Muscle of arm (tissue), 12 donors: Measurements from ENCODE around the gene CFL1. TPM values are rescaled to one million over a fixed set of nuclear protein-coding genes. Genes with fewer than 3 reads are reported as not detected.
"Not testable (repeated sequence)": the region's sequence is repeated elsewhere in the genome, so short reads cannot be mapped to it uniquely, and the experiment has no call there.

Experiments used
- DNase-seq: peaks from one replicate; pipeline ENCODE4 v3.0.0-alpha.2; 2013
- polyA plus RNA-seq, 12 donors: library from polyadenylated mRNA; unstranded; fragments of 120-200 nt; gene quantifications; one replicate each; pipeline ENCODE4 v1.2.1, GENCODE V29; 2013; ENCODE audit not compliant: insufficient read length in 12 of 12

CFL1 gene
- polyA plus RNA-seq, 12 donors = 525 to 708 (median 574) TPM; not detected in 1

DNA sequence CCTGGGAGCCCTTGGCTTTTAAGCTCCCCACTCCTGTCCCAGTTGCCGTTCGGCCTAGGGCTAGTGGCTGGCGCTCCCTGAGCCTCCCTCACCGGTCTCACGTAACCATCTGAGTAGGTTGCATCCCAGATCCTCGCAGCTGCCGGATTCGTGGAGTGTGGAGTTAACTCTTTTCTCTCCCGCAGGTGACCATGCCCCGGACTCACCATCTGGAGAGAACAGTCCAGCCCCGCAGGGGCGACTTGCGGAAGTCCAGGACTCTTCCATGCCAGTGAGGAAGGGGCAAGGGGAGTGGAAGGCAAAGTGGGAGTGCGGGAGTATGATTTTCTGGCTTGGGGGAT, 3.2 kb upstream of the CFL1 start:
- DNase-seq = no peak

DNA sequence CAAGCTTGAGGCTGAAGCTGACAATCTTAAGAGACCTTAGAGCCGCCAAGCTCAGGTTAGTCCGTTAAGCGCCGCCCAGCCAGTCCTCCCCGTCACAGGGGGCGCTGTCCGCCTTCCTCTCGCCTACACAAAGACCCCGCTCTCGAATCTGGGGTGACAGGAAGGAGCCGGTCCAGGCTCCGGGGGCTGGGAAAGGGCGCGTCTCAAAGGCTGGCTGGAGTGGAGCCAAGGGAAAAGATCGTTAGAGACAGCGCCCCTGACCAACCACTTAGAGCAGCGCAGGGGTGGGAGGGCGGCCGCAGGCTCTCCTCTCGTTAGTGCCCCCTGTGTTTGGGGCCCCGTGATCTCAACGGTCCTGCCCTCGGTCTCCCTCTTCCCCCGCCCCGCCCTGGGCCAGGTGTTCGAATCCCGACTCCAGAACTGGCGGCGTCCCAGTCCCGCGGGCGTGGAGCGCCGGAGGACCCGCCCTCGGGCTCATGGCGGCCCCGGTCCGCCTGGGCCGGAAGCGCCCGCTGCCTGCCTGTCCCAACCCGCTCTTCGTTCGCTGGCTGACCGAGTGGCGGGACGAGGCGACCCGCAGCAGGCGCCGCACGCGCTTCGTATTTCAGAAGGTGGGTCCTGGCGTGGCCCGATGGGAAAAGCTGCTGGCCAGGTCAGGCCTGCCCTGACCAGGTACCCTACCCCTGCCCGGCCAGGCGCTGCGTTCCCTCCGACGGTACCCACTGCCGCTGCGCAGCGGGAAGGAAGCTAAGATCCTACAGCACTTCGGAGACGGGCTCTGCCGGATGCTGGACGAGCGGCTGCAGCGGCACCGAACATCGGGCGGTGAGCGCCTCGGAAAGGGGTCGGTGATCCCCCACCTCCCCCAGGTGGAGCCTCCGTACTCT, 2.5 kb upstream of the CFL1 start, which contains the start of gene MUS81:
MUS81 (plus strand) TSS at position 156 of the 887 bp plus-strand sequence; CDS start at position 477, 321 bp downstream.
- peak; percentile 94 for DNase-seq

DNA sequence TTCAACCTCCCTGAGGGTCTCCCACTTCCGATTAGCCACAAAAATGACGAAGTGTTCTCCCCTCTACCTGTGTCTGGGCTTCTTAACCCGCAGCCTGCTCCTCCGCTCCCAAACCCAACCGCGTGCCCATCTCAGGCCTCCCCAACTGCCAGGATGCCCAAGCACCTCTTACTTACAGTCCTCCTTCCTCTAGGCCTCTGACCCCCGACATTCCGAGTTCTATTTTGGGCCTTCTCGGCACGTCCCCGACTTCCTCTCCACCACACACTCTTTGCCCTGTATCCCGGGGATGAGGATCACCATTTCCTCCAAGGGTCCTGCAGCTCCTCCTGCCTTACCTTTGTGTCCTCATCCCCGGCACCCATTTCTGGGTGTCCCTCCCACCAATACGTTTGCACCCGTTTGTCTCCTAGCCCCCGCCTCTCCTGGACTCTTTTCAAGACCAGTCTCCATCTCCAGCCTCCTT, 1.9 kb upstream of the CFL1 start:
- DNase-seq = no peak

DNA sequence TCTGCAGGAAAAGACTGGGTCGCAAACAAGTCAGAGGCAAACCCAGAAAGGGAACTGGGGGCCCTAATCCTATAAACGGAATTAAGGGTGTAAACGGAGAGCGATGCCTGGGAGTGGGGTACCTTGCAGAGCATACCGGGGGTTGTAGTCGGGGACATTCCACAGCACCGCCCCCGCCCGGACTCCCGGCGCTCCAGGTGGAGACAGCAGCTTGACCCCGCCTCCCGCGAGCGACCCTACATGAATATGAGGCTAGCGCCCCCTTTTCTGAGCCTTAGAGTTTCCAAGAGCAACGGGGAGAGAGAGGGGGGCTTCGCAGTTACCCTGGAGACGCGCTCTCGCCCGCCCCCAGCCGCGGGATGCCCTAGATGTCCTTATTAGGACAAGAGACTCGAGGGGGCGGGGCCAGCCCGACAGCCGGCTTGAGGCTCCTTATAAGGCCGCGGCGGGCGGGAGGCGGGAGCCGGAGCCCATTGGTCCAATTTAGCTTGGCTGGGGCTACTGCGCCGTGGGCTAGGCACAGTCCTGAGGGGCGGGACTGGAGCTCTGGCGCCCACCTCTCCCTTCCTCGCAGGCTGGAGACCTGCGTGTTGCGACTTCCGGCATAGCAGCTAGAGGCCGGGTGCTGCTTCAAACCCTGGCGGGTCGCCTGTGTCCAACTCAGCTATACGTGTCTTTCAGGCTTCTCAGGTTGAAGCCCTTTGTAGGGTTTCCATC, 1.3 kb upstream of the CFL1 start:
- DNase-seq = peak; percentile 95

DNA sequence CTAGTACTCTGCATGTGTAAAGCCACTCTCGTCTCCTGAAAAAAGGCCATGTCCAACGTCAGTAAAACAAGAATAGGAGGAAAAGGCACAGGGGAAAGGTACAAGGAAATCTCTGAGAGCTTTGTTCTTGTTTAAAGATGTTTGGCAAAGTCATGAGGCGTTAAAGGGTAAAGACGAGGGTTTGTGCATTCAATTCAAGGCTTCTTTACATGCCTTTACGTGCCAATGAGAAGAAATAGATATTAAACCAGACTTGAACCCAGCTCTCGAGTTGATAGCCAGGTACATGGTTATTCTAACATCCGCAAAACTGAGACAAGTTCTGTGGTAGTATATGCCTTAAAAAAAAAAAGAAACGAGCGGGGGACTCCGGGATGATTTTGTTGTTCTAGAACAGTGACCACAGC, 704 bp upstream of the CFL1 start:
- DNase-seq = no peak

DNA sequence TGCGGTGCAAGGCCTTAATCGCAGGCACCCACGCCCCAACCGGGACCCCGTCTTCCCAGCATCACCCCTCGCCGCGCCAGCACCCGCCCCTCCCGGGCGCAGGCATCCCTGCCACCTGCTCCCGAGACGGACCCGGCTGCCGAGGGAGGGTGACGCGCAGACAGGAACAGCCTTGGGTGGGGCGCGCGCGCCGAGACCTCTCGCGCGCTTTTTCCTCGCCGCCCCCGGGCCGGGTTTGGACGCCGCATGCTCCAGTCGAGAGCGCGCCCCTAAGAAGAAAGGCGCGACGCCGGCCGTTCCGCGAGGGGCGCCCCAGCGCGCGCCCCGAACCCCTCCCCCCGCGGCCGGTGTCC, 504 bp downstream of the CFL1 start:
- DNase-seq = no peak

DNA sequence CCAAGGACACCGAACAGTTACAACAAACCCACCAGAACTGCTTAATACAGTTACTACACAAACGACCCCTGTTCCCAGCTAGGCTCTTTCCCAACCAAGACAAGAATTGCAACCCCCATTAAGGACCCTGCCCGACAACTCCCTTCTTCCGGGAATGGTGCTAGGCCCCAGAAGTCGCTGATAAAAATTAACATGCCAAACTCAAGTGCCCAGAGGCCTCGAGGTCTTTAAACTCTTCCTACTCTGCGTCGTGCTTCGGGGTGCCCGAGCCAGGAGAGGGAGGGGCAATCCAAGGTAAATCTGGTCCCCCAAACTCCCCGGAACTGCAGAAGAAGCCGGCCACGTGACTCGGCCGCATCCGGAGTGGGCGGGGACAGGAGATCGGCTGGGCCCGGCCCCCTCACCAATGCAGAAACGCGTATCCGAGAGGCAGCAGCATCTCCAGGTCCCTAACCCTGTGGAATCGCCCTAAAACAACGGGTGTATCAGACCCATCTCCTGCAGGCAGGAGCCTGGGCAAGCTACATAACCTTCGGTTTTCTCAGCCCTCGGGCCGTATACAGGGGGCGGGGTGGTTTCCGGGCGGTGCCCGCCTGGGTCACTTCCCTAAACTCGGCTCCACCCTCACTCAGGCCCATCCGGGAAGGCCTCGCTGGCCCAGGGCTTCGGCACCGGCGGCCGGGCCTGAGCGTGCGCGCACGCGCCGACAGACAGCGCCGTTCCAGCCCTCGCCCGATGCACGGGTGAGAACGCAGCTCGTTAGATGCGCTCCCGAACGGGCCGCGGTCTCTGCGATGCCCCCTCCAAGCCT, 1.1 kb downstream of the CFL1 start:
- DNase-seq = peak; percentile 79

DNA sequence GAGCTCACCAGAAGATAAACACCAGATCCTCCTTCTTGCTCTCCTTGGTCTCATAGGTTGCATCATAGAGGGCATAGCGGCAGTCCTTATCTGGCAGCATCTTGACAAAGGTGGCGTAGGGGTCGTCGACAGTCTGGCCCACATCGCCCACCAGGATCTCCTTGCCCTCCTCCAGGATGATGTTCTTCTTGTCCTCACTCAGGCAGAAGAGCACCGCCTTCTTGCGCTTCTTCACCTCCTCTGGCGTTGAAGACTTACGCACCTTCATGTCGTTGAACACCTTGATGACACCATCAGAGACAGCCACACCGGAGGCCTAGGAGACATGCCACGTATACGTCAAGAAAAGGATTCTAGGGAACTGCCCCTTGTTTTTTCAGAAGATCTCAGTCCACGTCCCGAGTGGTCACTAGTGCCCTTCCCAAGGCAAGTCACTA, 2.0 kb downstream of the CFL1 start:
- DNase-seq = no peak

DNA sequence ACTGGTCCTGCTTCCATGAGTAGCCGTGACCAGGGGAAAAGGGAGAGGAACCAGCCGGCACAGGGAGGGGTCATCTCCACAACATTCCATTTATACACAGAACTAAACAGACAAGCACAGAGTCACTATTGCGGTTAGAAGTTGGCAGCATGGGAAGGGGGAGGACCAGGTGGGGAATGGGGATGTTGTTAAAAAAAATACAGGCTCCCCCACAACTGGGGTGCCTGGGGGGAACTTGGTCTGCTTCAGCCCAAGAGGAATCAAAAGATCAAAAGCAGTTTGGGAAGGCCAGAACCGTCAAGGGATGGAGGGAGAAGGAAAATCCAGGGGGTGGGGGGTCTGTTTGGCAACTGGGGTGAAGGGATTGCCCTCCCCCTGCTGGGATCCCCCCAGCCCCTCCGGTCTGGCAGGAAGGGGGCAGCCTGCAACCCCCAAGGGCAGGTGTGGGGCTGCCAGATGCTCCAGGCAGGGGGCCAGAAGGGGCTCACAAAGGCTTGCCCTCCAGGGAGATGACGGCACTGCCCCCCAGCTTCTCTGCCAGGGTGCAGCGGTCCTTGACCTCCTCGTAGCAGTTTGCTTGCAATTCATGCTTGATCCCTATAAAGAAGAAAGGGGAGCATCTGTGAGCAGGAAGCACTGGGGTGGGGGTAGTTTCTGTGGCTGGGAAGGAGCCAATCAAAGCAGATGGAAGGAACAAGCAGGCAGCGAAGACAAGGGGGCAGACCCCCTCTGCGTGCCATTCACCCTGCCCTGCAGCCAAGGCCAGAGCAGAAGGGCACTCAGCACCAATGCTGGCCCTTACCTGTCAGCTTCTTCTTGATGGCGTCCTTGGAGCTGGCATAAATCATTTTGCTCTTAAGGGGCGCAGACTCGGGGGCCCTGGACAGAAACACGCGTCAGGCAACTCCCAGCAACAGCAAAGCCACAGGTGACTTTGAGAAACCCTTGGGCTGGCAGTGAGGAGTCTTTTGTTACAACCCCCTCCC, 2.8 kb downstream of the CFL1 start:
- DNase-seq = no peak

DNA sequence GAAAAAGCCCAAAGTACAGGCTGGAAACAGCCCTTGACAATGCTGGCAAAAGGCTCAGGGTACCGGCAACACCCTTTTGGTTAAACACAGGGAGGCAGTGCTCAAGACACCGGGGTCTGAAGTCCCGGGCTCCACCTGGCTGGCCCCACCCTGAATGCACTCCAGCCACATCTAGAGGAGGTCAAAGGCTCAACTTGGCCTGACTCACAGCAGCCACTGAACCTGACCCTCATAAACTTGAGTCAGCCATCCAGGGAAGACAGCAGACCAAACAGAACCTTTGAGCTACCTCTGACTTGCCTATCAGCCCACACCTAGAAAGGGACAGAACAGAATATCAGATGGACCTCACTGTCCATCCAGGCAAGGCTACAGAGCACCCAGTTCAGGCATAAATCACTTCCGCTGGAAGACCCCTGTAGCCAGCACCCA, 3.8 kb downstream of the CFL1 start:
- no peak for DNase-seq

DNA sequence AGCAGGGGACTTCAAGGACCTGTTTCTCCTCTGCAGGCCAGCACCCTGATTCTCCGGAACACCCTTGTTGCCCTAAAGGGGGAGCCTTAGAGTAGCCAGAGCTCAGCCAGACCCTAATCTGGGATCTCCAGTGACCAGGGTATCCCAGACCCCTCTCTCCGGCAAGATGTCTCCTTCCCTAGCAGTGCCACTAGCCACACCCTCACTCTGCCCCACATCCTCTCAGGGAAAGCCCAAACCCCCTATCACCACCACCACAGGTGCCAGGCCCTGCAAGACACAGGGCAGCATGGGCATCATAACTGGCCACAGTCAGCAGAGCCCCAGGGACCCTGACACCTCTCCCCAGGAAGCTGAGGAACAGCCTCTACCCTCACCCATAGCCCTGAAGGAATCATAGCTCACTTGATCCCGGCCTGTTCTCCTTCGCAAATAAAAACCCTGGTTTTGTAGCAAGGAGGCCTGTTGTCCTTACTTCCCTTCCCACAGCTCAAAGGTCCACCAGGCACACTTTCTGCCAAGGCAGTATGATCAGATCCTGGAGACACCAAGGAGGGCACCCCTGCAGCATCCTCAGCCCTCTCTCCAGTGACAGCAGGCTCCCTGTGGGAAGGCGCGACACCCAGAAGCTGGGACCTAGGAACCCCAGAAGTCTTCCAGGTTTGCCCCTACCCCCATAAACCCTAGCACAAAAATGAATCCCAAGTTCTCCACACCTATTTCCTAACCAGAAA, 4.6 kb downstream of the CFL1 start:
- DNase-seq = no peak

DNA sequence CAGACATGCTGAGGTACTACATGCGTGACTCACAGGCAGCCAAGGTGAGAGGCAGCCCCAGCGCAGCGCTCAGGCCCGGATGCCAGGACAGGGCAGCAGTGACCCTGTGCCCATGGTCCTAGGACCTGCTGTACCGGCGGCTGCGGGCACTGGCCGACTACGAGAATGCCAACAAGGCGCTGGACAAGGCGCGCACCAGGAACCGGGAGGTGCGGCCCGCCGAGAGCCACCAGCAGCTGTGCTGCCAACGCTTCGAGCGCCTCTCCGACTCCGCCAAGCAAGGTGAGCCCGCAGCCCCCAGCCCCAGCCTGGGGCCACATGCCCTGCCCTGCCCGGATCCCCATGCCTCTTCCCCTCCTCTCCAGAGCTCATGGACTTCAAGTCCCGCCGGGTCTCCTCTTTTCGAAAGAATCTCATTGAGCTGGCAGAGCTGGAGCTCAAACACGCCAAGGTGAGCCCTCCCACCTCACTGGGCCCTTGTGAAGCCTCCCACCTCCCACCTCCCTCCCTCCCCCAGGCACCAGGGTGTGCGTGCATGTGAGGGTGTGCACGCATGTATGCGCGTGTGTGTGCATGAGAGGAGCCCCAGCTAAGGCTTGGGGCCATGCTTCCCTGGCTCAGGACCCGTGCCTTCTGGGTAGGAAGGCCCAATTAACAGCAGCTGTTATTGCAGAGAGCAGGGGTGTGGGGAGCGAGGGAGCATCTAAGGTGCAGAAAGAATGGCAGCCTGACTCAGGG, 5.3 kb downstream of the CFL1 start:
- DNase-seq = no peak

DNA sequence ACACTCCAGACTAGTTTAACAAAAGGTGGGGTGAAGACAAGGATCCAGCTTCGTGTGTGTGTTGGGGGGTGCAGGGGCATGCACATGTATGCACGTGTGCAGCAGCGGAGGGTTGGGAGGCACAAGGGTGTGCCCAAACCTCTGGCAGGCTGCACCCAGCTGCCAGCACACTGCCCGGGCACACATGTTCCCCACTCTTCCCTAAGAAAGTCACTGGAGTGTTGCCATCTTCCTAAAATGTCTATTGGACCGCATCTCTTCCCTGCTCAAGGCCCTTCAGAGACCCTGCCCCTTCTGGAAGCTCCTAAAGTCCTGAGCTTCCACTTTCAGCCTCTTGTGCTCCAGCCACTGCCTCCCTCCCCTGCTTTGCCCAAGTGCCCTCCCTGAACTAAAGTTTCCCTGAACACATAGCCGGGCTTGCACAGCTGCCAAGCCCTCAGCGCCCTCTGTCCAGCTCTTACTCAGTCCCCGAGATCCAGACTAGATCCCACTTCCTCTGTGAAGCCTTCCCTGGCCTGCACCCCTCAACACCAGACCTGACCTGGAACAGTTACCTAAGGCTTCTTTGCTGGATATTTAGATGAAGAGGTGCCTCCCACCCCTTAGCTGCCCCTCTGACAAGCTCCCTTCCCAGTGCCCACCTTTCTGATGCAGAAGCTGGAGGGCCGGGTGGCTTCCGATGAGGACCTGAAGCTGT, 6.0 kb downstream of the CFL1 start:
- no peak for DNase-seq

DNA sequence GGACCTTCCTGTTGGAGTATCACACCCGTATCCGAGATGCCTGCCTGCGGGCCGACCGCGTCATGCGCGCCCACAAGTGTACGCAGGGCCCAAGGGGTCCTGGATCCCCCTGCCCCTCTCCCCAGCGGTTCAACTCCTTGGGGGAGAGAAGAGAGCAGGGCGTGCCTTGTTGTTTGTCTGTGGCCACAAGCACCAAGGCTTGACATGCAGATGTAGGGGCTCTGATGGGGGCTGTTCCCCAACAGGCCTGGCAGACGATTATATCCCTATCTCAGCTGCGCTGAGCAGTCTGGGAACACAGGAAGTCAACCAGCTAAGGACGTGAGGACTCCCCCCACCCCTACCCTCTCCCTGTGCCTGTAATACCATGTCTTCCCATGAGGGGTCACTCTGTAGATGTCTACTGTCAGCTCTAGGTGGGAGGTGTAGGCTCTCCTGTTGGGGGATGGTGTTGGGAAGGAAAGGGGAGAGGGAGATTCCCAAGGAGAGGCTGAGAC, 6.8 kb downstream of the CFL1 start:
- no peak for DNase-seq

DNA sequence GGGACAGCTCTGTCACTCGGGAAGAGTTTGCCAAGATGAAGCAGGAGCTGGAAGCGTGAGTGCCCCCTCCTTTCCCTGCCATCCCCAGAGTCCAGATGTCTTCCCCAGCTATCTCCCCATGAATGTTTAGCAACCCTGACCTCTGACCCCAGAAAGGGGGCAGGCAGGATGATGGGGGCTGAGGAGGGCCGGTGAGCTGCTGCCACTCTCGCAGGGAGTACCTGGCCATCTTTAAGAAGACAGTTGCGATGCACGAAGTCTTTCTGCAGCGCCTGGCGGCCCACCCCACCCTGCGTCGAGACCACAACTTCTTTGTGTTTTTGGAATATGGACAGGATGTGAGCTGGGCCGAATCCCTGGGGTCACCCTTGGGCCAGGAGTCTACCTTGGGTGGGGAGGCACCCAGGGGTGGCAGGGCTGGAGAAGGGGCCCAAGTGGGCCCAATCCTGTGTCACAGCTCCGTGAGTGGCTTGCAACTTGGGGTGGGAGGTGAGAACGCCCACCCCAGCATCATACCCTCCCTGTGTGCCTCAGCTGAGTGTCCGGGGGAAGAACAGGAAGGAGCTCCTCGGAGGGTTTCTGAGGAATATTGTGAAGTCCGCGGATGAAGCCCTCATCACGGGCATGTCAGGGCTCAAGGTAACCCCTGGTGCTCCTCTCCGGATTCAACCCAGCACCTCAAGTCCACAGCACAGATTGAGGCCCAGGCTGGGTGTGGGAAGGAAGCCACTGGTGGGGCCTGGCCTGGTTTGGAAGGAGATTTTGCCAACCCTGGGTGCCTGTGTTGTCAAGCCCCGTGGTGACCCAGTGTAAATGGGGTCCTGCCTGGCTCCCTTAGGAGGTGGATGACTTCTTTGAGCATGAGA, 7.5 kb downstream of the CFL1 start:
- no peak for DNase-seq

DNA sequence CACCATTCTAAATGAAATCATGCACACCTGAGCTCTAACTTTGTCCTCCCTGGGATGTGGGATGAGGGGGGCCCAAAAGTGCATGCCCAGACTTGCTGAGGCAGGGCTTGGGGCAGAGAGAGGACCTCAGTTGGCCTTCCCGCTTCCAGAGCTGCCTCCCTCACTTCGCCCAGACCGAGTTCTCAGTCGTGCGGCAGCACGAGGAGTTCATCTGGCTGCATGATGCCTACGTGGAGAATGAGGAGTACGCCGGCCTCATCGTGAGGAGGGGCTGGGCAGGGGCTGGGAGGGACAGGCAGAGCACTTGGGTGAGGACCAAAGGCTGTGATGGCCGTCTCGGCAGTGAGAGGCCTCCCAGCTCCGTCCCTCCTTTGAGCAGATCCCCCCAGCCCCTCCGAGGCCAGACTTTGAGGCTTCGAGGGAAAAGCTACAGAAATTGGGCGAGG, 8.2 kb downstream of the CFL1 start:
- DNase-seq = no peak

DNA sequence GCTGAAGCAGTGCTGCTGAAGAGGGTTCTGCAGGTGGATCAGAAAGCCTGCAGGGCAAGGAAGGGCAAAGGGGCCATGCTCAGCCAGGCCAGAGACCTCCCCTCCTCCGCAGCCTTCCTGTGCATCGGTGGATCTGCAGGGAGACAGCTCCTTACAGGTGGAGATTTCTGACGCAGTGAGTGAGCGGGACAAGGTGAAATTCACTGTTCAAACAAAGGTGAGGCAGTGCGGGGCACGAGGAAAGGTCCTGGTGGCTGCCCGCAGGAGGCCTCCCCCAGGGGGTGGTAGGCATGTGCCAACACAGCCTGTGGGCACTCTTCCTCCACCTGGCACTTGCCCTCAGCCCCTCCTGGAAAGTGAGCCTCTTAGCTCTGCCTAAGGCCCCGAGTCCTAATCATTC, 8.6 kb downstream of the CFL1 start:
- no peak for DNase-seq

DNA sequence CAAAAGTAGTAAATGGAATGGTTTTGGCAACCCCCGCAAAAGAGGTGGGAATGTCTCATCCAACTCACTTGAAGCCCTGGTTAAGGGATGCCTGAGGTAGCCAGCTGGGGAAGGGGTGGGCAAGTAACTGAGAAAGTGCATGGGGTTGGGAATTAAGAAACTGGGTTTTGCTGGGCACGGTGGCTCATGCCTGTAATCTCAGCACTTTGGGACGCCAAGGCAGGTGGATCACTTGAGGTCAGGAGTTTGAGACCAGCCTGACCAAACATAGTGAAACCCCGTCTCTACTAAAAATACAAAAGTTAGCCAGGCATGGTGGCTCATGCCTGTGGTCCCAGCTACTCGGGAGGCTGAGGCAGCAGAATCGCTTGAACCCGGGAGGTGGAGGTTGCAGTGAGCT, 9.3 kb downstream of the CFL1 start:
- DNase-seq = not testable (repeated sequence)
